PC-3 (cell line): ENCODE measurements around the gene KANK4. TPM values are rescaled to one million over a fixed set of nuclear protein-coding genes. Genes with fewer than 3 reads are reported as not detected.

Experiments used
- ATAC-seq: fragments of 200-7000 bp; cut with Tn5 transposase; 2 replicates; pipeline ENCODE4 v1.9.1; 2020; ENCODE audit warnings: mild to moderate bottlenecking, moderate library complexity
- BruUV-seq: library from RNA; stranded (reverse); fragments of 400-500 nt; replicated peaks from 2 replicates; lab custom pipeline; 2021; lab: Mats Ljungman, UMichigan
- CTCF ChIA-PET: fragments of 300-600 bp; sonication (Branson Sonifier 250); formaldehyde crosslinking; loops from one replicate; lab custom pipeline; 2022; ENCODE audit warnings: antibody characterized with exemption; lab: Charles Lee
- POLR2A ChIA-PET: fragments of 300-600 bp; sonication (Branson Sonifier 250); formaldehyde crosslinking; loops from one replicate; lab custom pipeline; 2022; ENCODE audit warnings: antibody characterized with exemption; ENCODE audit not compliant: unreplicated experiment; lab: Charles Lee
- DNase-seq: peaks from one replicate; pipeline ENCODE4 v3.0.0-alpha.2; 2015
- H2AFZ ChIP-seq: fragments of 300-600 bp; sonication (generic); 2 replicates; pipeline ENCODE4 v1.6.0; 2016; ENCODE audit warnings: antibody characterized with exemption, low read length
- H3F3A ChIP-seq: fragments of 300-600 bp; sonication (generic); one replicate; pipeline ENCODE4 v1.6.0; 2017; ENCODE audit warnings: antibody characterized with exemption, low read length, control low read depth, mild to moderate bottlenecking; ENCODE audit not compliant: unreplicated experiment
- H3K27ac ChIP-seq: fragments of 300-600 bp; sonication (generic); 2 replicates; pipeline ENCODE4 v1.5.1; 2016; ENCODE audit warnings: mild to moderate bottlenecking, low read length
- H3K27me3 ChIP-seq: fragments of 300-600 bp; sonication (generic); 2 replicates; pipeline ENCODE4 v1.6.1; 2016; ENCODE audit warnings: low read length, mixed read lengths
- H3K36me3 ChIP-seq: fragments of 300-600 bp; sonication (generic); 2 replicates; pipeline ENCODE4 v1.6.1; 2016; ENCODE audit warnings: low read depth, mixed run types, low read length, mixed read lengths
- H3K4me1 ChIP-seq: fragments of 300-600 bp; sonication (generic); 2 replicates; pipeline ENCODE4 v1.5.1; 2016; ENCODE audit warnings: low read length; ENCODE audit not compliant: insufficient read depth
- H3K4me2 ChIP-seq: fragments of 300-600 bp; sonication (generic); 2 replicates; pipeline ENCODE4 v1.6.0; 2016; ENCODE audit warnings: low read length
- H3K4me3 ChIP-seq: fragments of 300-600 bp; sonication (generic); 2 replicates; pipeline ENCODE4 v1.5.1; 2016; ENCODE audit warnings: mild to moderate bottlenecking, low read length, mixed read lengths
- H3K79me2 ChIP-seq: fragments of 300-600 bp; sonication (generic); 2 replicates; pipeline ENCODE4 v1.6.1; 2017; ENCODE audit warnings: low read length, mixed read lengths
- H3K9ac ChIP-seq: fragments of 300-600 bp; sonication (generic); 2 replicates; pipeline ENCODE4 v1.6.0; 2016; ENCODE audit warnings: mild to moderate bottlenecking, low read length
- H3K9me2 ChIP-seq: fragments of 300-600 bp; sonication (generic); replicated peaks from 2 replicates; pipeline ENCODE4 v1.6.1; 2016; ENCODE audit warnings: mixed run types, low read length, mixed read lengths
- H3K9me3 ChIP-seq: fragments of 300-600 bp; sonication (generic); 2 replicates; pipeline ENCODE4 v1.6.1; 2016; ENCODE audit warnings: low read length, mixed read lengths
- H4K20me1 ChIP-seq: fragments of 300-600 bp; sonication (generic); 2 replicates; pipeline ENCODE4 v1.6.1; 2016; ENCODE audit warnings: low read length, mixed read lengths
- EZH2 ChIP-seq: fragments of 300-600 bp; sonication (generic); IDR thresholded peaks from one replicate; pipeline ENCODE4 v1.6.1; 2017; ENCODE audit warnings: antibody characterized with exemption, mild to moderate bottlenecking, low read length; ENCODE audit not compliant: unreplicated experiment
- EZH2phosphoT487 ChIP-seq: fragments of 300-600 bp; sonication (generic); IDR thresholded peaks from 2 replicates; pipeline ENCODE4 v1.6.1; 2018; ENCODE audit warnings: mild to moderate bottlenecking, antibody characterized with exemption, low read length, borderline replicate concordance
- intact Hi-C: fragments of 100-400 bp; cut with micrococcal nuclease; formaldehyde crosslinking; loops from 2 replicates; pipeline ENCODE4 v1.9.0; 2023
- total RNA-seq: library from RNA; depleted of rRNA; stranded (reverse); fragments of >200 nt; gene quantifications from 2 replicates; pipeline ENCODE4 v1.2.3, GENCODE V29; 2014
- TF ChIP-seq, protein P1 (sequence below): fragments of 300-600 bp; sonication (generic); conservative IDR thresholded peaks from 2 replicates; pipeline ENCODE4 v1.5.1; 2017; ENCODE audit warnings: antibody characterized with exemption, low read depth, mild to moderate bottlenecking, low read length

KANK4 gene
- total RNA-seq, 1 experiment from 2014 or later, result not detected

DNA sequence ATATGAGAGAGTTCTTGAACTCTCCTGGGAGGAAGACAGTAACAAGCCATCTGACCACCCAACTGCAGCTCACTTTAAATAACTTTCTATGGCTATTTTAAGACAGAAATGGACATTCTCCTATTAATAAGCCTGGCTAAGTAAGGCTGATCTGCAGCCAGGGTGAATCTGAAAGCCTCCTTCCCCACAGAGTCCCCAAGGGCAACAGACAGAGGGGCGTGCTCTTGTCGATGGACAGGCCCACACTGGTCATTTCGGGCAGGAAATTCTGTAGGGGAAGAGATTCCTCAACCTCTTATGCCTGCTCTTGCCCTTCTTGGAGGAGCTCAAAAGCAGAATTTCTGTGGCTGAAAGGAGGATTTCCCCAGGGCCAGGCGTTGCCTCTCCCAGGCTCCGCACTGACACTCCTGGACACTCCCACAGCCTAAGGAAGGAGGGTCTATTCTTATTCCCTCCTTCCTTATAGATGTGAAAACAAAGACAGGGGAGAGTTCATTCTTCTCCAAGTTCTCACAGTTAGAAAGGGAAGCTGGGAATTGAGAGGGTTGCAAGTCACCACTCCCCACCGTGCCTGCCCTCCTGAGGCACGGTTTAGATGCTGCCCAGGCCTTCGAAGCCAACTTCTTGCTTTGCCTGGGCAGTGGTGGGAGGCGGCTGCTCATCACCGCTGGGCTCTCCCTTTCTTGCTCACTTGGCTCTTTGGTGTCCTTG lies 17.9 kb upstream of the KANK4 start:
- H3K27ac ChIP-seq, result no peak overlapping the region
- no peaks in the 10 kb centered on the region for H3K36me3 ChIP-seq
- no peaks in the 10 kb centered on the region for H3K27me3 ChIP-seq
- ATAC-seq, result no peak
- no peak overlapping the region for H2AFZ ChIP-seq
- H3K4me1 ChIP-seq, result no peaks in the 10 kb centered on the region; the same call in 1 of the 2 replicates
- CTCF ChIA-PET, result no interaction called here
- intact Hi-C loops, result no loop called here
- TF ChIP-seq, protein P1, sequence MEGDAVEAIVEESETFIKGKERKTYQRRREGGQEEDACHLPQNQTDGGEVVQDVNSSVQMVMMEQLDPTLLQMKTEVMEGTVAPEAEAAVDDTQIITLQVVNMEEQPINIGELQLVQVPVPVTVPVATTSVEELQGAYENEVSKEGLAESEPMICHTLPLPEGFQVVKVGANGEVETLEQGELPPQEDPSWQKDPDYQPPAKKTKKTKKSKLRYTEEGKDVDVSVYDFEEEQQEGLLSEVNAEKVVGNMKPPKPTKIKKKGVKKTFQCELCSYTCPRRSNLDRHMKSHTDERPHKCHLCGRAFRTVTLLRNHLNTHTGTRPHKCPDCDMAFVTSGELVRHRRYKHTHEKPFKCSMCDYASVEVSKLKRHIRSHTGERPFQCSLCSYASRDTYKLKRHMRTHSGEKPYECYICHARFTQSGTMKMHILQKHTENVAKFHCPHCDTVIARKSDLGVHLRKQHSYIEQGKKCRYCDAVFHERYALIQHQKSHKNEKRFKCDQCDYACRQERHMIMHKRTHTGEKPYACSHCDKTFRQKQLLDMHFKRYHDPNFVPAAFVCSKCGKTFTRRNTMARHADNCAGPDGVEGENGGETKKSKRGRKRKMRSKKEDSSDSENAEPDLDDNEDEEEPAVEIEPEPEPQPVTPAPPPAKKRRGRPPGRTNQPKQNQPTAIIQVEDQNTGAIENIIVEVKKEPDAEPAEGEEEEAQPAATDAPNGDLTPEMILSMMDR, result no peak
- TF ChIP-seq EZH2phosphoT487 (no peak), EZH2 (no peak)
- no peak overlapping the region for H3K4me2 ChIP-seq
- no peaks in the 10 kb centered on the region for H3F3A ChIP-seq
- no peaks in the 10 kb centered on the region for H3K79me2 ChIP-seq
- no peaks in the 10 kb centered on the region for H3K9me3 ChIP-seq
- H3K4me3 ChIP-seq, result no peak overlapping the region
- no peak for DNase-seq
- POLR2A ChIA-PET, result no interaction called here
- no peak overlapping the region for H3K9ac ChIP-seq
- no peaks in the 10 kb centered on the region for H4K20me1 ChIP-seq
- no TSS peak for BruUV-seq
- no peaks in the 10 kb centered on the region for H3K9me2 ChIP-seq

DNA sequence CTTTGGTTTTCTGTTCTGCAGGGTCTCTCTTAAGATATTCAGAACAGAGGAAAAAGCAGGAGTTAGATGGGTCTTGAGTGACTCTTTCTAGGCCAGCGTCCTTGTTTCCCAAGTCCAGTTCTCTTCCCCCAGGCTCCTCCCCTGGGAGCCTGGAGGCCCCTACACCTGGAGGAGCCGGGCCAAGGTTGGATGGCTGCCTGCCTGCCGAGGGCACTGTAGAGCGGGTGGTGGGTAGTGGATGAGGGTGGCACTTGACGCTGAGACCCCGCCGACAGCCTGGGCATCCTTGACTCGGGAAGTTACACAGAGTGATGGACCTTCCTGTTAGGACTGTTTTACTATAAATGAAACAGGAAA lies 17.4 kb upstream of the KANK4 start:
- POLR2A ChIA-PET, result no interaction called here
- intact Hi-C loops, result no loop called here

DNA sequence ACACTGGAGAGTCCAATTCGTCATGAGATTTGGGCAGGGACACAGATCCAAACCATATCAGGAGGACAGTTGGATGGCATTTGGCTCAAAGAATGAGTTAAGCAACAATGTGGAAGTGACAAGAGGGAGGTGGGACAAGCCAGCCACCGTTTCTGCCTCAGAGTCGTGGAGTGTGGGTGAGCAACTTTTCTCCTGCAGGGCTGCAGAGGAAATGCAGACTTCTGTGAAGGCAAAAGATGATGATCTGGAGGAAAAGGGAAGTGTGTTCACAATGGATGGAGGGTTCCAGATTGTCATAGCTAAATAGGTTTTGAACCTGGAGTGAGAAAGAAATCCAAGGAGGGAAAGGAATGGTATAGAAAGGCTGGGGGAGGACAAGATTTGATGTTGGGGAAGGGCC lies 16.4 kb upstream of the KANK4 start:
- Histone ChIP-seq H3K36me3 (no peaks in the 10 kb centered on the region), H3F3A (no peaks in the 10 kb centered on the region), H3K79me2 (no peaks in the 10 kb centered on the region), H3K9me2 (no peaks in the 10 kb centered on the region), H3K9me3 (no peaks in the 10 kb centered on the region), H3K4me3 (no peak overlapping the region), H3K27me3 (no peaks in the 10 kb centered on the region), H3K4me1 (no peaks in the 10 kb centered on the region; the same call in 1 of the 2 replicates), H3K9ac (no peak overlapping the region), H3K4me2 (no peak overlapping the region), H4K20me1 (no peaks in the 10 kb centered on the region), H3K27ac (no peak overlapping the region), H2AFZ (no peak overlapping the region)
- TF ChIP-seq, protein P1, result no peak
- no peak for TF ChIP-seq EZH2phosphoT487
- no peak for TF ChIP-seq EZH2
- no TSS peak for BruUV-seq
- ChIA-PET POLR2A (no interaction called here), CTCF (no interaction called here)
- ATAC-seq (no peak), DNase-seq (no peak)
- intact Hi-C loops, result no loop called here

More for the DNA sequence above, 17.4 kb upstream of the KANK4 start:
- TF ChIP-seq EZH2phosphoT487 (no peak), EZH2 (no peak)
- TF ChIP-seq, protein P1, result no peak
- Histone ChIP-seq H3K9me2 (no peaks in the 10 kb centered on the region), H3K9me3 (no peaks in the 10 kb centered on the region), H3K4me3 (no peak overlapping the region), H3K27me3 (no peaks in the 10 kb centered on the region), H4K20me1 (no peaks in the 10 kb centered on the region), H2AFZ (no peak overlapping the region), H3K36me3 (no peaks in the 10 kb centered on the region), H3K4me1 (no peaks in the 10 kb centered on the region; the same call in 1 of the 2 replicates), H3F3A (no peaks in the 10 kb centered on the region), H3K79me2 (no peaks in the 10 kb centered on the region), H3K27ac (no peak overlapping the region), H3K4me2 (no peak overlapping the region), H3K9ac (no peak overlapping the region)
- no peak for ATAC-seq
- no TSS peak for BruUV-seq
- CTCF ChIA-PET, result no interaction called here
- DNase-seq, result no peak
